SKM-1 treated with dmso at 0.1 percent for 144 hours (cell line): Measurements from ENCODE around the gene PPP2CA.
"Not testable (repeated sequence)": the region's sequence is repeated elsewhere in the genome, so short reads cannot be mapped to it uniquely, and the experiment has no call there.

ENCODE experiments used
- DNase-seq: peaks from one replicate; lab custom pipeline; 2025; ENCODE audit not compliant: unreplicated experiment; lab: John Stamatoyannopoulos, UW

Gene PPP2CA

DNA sequence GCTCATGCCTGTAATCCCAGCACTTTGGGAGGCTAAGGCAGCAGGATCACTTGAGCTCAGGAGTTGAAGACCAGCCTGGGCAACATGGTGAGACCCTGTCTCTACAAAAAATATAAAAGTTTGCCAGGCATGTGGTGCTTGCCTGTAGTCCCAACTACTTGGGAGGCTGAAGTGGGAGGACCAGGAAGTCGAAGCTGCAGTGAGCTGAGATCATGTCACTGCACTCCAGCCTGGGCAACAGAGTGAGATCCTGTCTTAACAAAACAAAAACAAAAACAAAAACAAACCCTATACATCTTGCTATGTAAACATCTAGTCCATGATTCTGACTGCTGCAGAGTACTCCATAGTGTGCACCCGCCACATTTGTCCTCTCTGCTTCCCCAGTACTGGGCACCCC is 19.8 kb upstream of the PPP2CA start:
- DNase-seq: no peak

GRCh38 chr5:134245101-134245604 is 19.3 kb upstream of the PPP2CA start:
- no peak for DNase-seq

DNA sequence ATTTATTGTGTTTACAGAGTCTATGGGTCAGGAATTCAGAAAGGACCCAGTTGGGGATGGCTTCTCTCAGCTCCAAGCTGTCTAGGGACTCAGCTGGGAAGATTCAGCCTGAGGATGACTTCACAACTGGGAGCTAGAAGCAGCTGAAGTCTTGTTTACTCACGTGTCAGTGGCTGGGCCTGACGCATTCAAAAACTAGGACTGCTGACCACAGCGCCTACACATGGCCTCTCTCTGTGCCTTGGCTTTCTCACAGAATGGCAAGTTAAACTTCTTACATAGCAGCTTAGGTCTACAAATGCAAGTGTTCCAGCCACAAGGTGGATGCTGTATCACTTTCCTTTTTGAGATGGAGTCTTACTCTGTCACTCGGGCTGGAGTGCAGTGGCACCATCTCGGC is 16.3 kb upstream of the PPP2CA start:
- no peak for DNase-seq

- no peak for DNase-seq
Observed at GRCh38 chr5:134240421-134240962, 14.6 kb upstream of the PPP2CA start.

DNA sequence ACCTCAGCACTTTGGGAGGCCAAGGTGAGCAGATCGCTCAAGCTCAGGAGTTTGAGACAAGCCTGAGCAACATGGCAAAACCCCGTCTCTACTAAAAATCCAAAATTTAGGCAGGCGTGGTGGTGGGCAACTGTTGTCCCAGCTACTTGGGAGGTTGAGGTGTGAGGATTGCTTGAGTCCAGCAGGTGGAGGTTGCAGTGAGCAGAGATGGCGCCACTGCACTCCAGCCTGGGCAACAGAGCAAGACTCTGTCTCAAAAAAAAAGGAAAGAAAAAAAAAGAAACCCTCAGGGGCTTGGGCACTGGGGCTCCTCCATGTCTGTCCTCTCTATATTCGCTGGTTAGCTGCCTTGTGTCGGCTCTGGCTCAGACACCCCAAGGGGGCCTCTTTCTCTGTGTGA is 10.9 kb upstream of the PPP2CA start:
- DNase-seq: no peak

- no peak for DNase-seq
Observed at GRCh38 chr5:134236318-134236717, 10.4 kb upstream of the PPP2CA start.

DNA sequence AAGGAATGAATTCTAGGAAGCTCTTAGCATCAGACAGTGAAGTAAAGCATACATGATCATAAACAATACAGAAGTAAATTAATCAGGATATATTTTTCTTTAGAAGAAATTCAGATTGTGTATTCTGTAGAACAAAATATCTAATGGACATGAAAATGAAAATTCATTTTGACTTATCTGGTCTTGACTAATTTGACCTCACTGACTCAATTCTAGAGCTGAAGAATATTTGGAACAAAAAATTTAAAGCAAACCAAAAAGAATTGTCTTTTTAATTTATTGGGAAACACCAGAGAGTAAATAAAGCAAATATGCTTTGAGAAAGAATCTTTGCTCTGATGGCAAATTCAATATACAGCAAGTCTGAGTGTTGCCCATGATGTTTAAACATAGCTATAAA is 2.8 kb upstream of the PPP2CA start:
- no peak for DNase-seq

GRCh38 chr5:134227776-134228175 is 1.9 kb upstream of the PPP2CA start:
- no peak for DNase-seq

DNA sequence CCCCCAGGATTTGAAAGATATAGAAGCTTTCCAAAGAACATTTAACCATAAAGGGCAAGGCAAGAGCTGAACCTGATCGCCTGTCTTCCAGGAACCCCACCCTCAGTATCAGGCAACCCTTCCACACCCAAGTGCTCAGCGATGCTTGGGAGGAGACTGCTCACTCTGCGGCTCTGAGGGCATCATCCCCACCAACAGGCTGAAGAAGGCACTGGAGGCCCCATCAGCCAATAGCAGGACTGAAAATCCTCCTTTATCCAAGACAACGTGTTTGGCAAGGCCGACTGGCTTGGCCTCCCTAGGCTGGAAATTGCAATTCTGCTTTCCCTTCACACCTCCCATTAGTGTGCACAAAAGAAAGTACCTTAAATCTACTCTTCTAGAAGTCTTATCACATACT is 1.4 kb upstream of the PPP2CA start:
- no peak for DNase-seq

- DNase-seq: no peak
Observed at GRCh38 chr5:134226441-134227192, 744 bp upstream of the PPP2CA start.

DNA sequence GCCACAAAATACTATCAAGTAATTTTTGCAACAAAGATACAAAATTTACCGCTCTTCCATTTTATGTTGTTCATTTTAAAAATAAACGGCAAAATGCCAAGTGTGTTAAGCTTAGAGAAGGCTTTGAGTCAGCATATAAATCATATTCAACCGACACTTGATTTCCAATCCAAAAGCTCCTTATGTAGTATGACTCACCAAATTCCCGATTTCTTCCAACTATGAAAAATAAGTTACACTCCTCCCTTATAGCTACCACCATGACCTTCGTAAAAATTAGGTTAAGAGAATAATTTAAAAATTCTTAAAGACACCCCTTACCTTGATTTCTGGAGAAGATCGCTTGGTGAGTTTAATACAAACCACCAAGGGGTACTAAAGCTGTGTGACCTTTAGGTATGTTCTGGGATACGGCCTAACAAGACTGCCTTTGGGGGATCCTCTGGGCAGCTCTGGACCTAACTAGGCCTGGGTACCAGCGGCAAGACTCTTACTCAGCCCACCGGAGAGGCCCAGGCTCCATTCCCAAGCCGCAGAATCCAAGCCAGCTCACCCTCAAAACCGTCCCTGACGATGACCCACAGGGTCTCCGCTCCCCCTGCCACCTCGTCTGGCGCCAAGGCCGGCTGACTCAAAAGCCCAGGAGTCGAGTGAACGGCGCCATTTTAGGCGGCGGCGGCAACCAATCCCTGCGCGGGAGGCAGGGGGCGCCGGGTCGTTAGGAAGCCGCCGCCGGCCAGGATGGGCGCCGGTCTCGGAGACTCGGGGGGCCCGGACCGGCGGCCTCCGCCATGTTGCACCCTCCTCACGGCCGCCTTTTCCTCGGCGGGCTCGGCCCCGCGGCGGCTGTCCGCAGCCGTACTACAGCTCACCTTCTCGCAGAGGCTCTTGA is 739 bp downstream of the PPP2CA start:
- DNase-seq: no peak

GRCh38 chr5:134223406-134224248 is 2.2 kb downstream of the PPP2CA start:
- DNase-seq: no peak

DNA sequence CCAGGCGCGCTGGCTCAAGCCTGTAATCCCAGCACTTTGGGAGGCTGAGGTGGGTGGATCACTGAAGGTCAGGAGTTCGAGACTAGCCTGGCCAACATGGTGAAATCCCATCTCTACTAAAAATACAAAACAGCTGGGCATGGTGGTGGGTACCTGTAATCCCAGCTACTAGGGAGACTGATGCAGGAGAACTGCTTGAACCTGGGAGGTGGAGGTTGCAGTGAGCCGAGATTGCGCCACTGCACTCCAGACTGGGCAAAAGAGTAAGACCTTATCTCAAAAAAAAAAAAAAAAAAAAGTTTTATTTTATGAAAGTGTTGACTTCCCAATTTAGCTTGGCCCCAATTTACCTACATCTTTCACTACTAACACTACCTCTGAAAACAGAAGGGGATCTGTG is 4.2 kb downstream of the PPP2CA start:
- not testable (repeated sequence) for DNase-seq

DNA sequence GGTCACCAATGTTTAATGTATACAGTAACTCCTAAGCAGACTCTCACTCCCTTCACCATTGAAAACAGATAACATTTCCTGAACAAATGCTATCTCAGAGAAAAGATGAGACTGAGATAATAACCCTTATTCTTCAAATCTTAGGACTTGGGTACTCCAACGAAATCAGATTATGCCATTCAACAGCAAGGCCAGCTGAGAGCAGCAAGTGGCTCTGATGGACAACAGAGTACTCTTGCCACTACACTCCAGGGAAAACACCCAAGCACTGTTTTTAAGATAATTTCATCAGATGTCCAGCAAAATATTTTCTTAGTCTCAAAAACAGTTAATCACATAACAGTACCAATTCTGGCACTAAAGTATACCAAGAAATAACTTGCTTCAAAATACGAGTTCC is 10.1 kb downstream of the PPP2CA start:
- DNase-seq: no peak

DNA sequence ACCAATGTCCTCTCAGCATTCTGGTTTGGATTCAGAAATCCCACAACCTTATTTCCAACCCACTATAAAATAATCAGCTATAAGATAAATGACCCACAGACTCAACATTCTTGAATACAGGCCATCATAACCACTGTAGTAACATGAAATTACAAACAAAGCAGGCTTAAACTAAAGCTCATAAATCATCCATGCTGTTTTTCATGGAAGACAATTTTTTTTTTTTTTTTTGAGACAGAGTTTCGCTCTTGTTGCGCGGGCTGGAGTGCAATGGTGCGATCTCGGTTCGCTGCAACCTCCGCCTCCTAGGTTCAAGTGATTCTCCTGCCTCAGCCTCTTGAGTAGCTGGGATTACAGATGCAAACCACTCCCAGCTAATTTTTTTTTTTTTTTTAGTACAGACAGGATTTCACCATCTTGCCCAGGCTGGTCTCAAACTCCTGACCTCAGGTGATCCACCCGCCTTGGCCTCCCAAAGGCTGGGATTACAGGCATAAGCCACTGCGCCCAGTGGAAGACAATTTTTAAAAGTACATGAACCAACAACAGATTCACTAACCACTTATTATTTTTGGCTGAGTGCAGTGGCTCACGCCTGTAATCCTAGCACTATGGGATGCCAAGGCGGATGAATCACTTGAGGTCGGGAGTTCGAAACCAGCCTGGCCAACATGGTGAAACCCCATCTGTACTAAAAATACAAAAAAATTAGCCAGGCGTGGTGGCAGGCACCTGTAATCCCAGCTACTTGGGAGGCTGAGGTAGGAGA is 14.4 kb downstream of the PPP2CA start:
- not testable (repeated sequence) for DNase-seq

GRCh38 chr5:134209477-134210245 is 16.2 kb downstream of the PPP2CA start:
- DNase-seq: no peak

DNA sequence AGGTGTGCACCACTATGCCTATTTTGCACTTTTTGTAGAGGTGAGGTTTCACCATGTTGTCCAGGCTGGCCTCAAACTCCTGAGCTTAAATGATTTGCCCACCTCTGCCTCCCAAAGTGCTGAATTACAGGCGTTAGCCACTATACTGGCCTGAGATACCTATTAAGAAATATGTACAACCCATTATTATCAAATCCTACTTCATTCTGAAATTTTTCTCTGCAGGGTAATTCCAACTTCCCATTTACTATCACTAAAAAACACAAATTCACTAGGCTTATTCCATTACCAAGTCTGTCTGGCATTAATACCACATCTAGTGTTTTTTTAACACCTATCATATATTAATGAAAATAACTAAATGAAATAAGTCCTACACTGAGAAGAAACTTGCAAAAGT is 18.2 kb downstream of the PPP2CA start:
- DNase-seq: no peak

GRCh38 chr5:134206627-134207160 is 19.2 kb downstream of the PPP2CA start:
- DNase-seq: no peak

GRCh38 chr5:134204575-134204974 is 21.3 kb downstream of the PPP2CA start:
- DNase-seq: no peak
